BJ (cell line): Measurements from ENCODE around the gene MISP. TPM values are rescaled to one million over a fixed set of nuclear protein-coding genes. Genes with fewer than 3 reads are reported as not detected.

Experiments used
- CTCF ChIA-PET: fragments of 350-600 bp; formaldehyde crosslinking; extraction: SDS; loops from one replicate; lab custom pipeline; 2021; ENCODE audit warnings: antibody characterized with exemption, inconsistent platforms; lab: Yijun Ruan, JAX
- POLR2A ChIA-PET: fragments of 300-600 bp; sonication (Branson Sonifier 250); formaldehyde crosslinking; extraction: SDS; loops from one replicate; lab custom pipeline; 2021; ENCODE audit warnings: antibody characterized with exemption; lab: Charles Lee
- DNase-seq: peaks from one replicate; pipeline ENCODE4 v3.0.0-alpha.2; 2011; ENCODE audit warnings: low read depth
- H3K27me3 ChIP-seq: 2 replicates; pipeline ENCODE4 v1.6.0; 2011; ENCODE audit warnings: low read length; ENCODE audit not compliant: control insufficient read depth, insufficient read depth
- H3K36me3 ChIP-seq: 2 replicates; pipeline ENCODE4 v1.5.1; 2011; ENCODE audit warnings: low read length; ENCODE audit not compliant: control insufficient read depth, insufficient read depth
- H3K4me3 ChIP-seq: 2 replicates; pipeline ENCODE4 v1.5.1; 2011; ENCODE audit warnings: low read depth, mild to moderate bottlenecking, control low read depth, low read length
- CTCF ChIP-seq: IDR thresholded peaks from 2 replicates; pipeline ENCODE4 v1.5.1; 2011; ENCODE audit warnings: low read depth, mild to moderate bottlenecking, control low read depth, inconsistent platforms, low read length, moderate library complexity; ENCODE audit not compliant: insufficient read depth
- polyA plus RNA-seq: library from polyadenylated mRNA; depleted of rRNA; stranded (reverse); fragments of >200 nt; gene quantifications from 2 replicates; pipeline ENCODE4 v1.2.3, GENCODE V29; 2011

The MISP gene
- polyA plus RNA-seq, 1 experiment: 0.06 TPM

GRCh38 chr19:805600-806550, 55.0 kb downstream of the MISP start:
- Histone ChIP-seq H3K36me3 (peaks cover 59% of the 10 kb centered on the region), H3K27me3 (no peaks in the 10 kb centered on the region), H3K4me3 (no peak overlapping the region)
- POLR2A ChIA-PET: no interaction called here
- no peak for DNase-seq
- no peak for TF ChIP-seq CTCF
- CTCF ChIA-PET: no interaction called here

- H3K36me3 ChIP-seq: peaks cover 57% of the 10 kb centered on the region
- no peak for DNase-seq
- ChIA-PET POLR2A (no interaction called here), CTCF (interaction anchor here (0.6 kb wide), 1 partner anchor 461 kb away, joined by 3 read pairs; no protein-coding TSS in a partner anchor)
- no peak for TF ChIP-seq CTCF
- H3K27me3 ChIP-seq: no peaks in the 10 kb centered on the region
- no peak overlapping the region for H3K4me3 ChIP-seq
These were observed 56.0 kb downstream of the MISP start for GRCh38 chr19:806815-807421.

- Histone ChIP-seq H3K36me3 (peaks cover 56% of the 10 kb centered on the region), H3K27me3 (no peaks in the 10 kb centered on the region), H3K4me3 (no peak overlapping the region)
- ChIA-PET POLR2A (no interaction called here), CTCF (interaction anchor here (0.6 kb wide), 1 partner anchor 71 kb away, joined by 3 read pairs; no protein-coding TSS in a partner anchor)
- TF ChIP-seq CTCF: no peak
- no peak for DNase-seq
These were observed 56.9 kb downstream of the MISP start for GRCh38 chr19:807627-808422.

GRCh38 chr19:808423-808775, 57.5 kb downstream of the MISP start:
- no peak overlapping the region for H3K4me3 ChIP-seq
- POLR2A ChIA-PET: no interaction called here
- no peak for DNase-seq

More at GRCh38 chr19:808423-808775, 57.5 kb downstream of the MISP start:
- Histone ChIP-seq H3K27me3 (no peaks in the 10 kb centered on the region), H3K36me3 (peaks cover 54% of the 10 kb centered on the region)
- CTCF ChIA-PET: interaction anchor here (0.6 kb wide), 1 partner anchor 71 kb away, joined by 3 read pairs; no protein-coding TSS in a partner anchor
- no peak for TF ChIP-seq CTCF
